Gastrocnemius medialis (tissue), 4 donors: Measurements from ENCODE around the gene PRKCE.

Source experiments
- POLR2A ChIP-seq, 2 donors: fragments of 450-650 bp; IDR thresholded peaks; one replicate each; pipeline ENCODE4 v1.6.1; 2017; ENCODE audit warnings: antibody characterized with exemption in 2 of 2, mild to moderate bottlenecking in 2 of 2, moderate library complexity in 2 of 2
- TF ChIP-seq, protein P1 (sequence below), 5 experiments: fragments of 450-650 bp in 3 of 5; fragments of 200-600 bp in 2 of 5; sonication (generic) in 2 of 5; IDR thresholded peaks in 4 of 5; conservative IDR thresholded peaks in 1 of 5; 1 replicate in 4 of 5; 2 replicates in 1 of 5; pipeline ENCODE4 v1.5.1; 2016 to 2019; ENCODE audit warnings: antibody characterized with exemption in 5 of 5, mild to moderate bottlenecking in 3 of 5, moderate library complexity in 3 of 5

GRCh38 chr2:45994060-45994459 lies 342.6 kb downstream of the PRKCE start:
- TF ChIP-seq, protein P1, sequence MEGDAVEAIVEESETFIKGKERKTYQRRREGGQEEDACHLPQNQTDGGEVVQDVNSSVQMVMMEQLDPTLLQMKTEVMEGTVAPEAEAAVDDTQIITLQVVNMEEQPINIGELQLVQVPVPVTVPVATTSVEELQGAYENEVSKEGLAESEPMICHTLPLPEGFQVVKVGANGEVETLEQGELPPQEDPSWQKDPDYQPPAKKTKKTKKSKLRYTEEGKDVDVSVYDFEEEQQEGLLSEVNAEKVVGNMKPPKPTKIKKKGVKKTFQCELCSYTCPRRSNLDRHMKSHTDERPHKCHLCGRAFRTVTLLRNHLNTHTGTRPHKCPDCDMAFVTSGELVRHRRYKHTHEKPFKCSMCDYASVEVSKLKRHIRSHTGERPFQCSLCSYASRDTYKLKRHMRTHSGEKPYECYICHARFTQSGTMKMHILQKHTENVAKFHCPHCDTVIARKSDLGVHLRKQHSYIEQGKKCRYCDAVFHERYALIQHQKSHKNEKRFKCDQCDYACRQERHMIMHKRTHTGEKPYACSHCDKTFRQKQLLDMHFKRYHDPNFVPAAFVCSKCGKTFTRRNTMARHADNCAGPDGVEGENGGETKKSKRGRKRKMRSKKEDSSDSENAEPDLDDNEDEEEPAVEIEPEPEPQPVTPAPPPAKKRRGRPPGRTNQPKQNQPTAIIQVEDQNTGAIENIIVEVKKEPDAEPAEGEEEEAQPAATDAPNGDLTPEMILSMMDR (IDR thresholded peaks at IDR 0.05 in 4 of 5, conservative IDR thresholded peaks at IDR 0.05 in 1 of 5), result no peak
- no peak for TF ChIP-seq POLR2A (IDR thresholded peaks at IDR 0.05)
